GM06990 (cell line): ENCODE measurements around the gene SPRED3.

Experiments used
- DNase-seq: peaks from one replicate; pipeline ENCODE4 v3.0.0-alpha.2; 2011; ENCODE audit not compliant: insufficient read length; ENCODE audit errors: extremely low read depth
- H3K27me3 ChIP-seq: replicated peaks from 2 replicates; pipeline ENCODE4 v1.6.0; 2011; ENCODE audit warnings: low read length; ENCODE audit not compliant: control insufficient read depth, insufficient read depth
- H3K36me3 ChIP-seq: 2 replicates; pipeline ENCODE4 v1.5.1; 2011; ENCODE audit warnings: low read length; ENCODE audit not compliant: control insufficient read depth, insufficient read depth
- H3K4me3 ChIP-seq: replicated peaks from 2 replicates; pipeline ENCODE4 v1.5.1; 2011; ENCODE audit warnings: low read depth, mild to moderate bottlenecking, control low read depth, low read length
- CTCF ChIP-seq: IDR thresholded peaks from 2 replicates; pipeline ENCODE4 v1.5.1; 2011; ENCODE audit warnings: low read length, control low read depth, mild to moderate bottlenecking, inconsistent platforms; ENCODE audit not compliant: insufficient read depth, poor library complexity, severe bottlenecking

The SPRED3 gene

GRCh38 chr19:38352611-38353010, 35.9 kb upstream of the SPRED3 start:
- DNase-seq, result no peak
- no peaks in the 10 kb centered on the region for H3K36me3 ChIP-seq
- no peak for TF ChIP-seq CTCF

DNA sequence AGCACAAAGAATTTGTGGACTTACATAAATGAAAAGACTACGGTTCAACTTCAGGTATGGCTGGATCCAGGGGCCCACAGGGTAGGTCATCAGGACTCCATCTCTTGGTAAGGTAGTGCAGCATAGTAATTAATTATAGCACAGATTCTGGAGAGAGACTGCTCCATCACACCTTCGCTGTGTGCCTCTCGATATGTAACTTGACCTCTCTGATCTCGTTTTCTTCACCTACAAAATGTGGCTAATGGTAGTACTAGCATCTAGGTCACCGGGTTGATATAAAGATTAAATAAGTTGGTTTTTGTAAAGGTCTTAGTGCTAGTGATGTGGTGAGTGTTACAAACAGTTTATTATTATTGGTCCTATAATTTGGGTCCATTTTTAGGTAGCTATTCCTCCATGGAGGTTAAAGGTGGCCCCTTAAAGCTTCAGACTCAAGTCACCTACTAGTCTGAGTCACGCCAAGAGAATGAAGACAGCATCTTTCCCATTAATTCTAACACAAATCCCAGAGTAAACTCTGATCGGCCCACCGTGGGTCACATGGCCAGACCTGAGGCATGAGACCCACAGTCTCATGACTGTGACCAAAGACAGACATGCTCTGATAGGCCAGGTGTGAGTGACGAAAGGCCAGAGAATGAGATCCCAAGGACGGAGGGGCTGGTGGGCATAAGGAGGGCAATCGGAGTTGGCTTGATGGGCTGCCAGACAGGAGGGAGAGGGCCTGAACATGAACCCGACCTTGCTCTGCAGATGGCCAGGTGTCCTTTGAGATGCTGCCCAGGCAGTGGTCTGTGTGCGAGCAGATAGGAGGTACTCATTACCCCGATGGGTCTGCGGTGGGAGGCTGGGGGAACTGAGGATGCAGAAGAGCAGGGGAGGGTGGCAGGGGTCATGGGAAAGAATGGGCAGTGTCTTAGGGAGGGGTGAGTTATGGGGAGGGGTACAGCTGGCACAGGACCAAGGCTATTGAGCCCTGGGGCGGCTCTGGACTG, 32.5 kb upstream of the SPRED3 start:
- no peaks in the 10 kb centered on the region; the same call in 1 of the 2 replicates for H3K27me3 ChIP-seq
- no peak for TF ChIP-seq CTCF
- DNase-seq, result no peak
- H3K4me3 ChIP-seq, result no peak overlapping the region
- H3K36me3 ChIP-seq, result no peaks in the 10 kb centered on the region

More at GRCh38 chr19:38352611-38353010, 35.9 kb upstream of the SPRED3 start:
- Histone ChIP-seq H3K27me3 (no peaks in the 10 kb centered on the region; the same call in 1 of the 2 replicates), H3K4me3 (no peak overlapping the region)

GRCh38 chr19:38358071-38358470, 30.4 kb upstream of the SPRED3 start:
- Histone ChIP-seq H3K4me3 (no peak overlapping the region), H3K27me3 (no peaks in the 10 kb centered on the region; the same call in 1 of the 2 replicates), H3K36me3 (no peaks in the 10 kb centered on the region)
- no peak for DNase-seq
- TF ChIP-seq CTCF, result no peak

- DNase-seq, result no peak
- Histone ChIP-seq H3K4me3 (no peak overlapping the region), H3K27me3 (no peaks in the 10 kb centered on the region; the same call in 1 of the 2 replicates), H3K36me3 (no peaks in the 10 kb centered on the region)
- no peak for TF ChIP-seq CTCF
These were observed 29.1 kb upstream of the SPRED3 start for GRCh38 chr19:38359242-38360021.

DNA sequence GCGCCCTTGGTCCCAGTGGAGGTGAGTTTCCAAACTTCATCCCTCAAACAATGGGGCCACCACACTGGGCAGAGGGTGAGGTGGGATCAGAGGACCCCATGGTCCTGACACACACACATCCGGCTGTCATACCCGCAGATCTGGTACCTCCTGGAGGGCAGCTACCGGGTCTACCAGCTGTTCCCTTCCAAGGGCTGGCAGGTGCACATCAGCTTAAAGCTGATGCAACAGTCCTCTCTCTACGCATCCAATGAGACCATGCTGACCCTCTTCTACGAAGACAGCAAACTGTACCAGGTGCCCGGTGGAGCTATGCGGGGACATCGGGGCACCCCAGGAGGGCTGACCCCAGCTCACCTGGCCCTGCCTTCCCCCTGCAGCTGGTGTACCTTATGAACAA, 28.1 kb upstream of the SPRED3 start:
- H3K36me3 ChIP-seq, result no peaks in the 10 kb centered on the region
- TF ChIP-seq CTCF, result no peak
- H3K4me3 ChIP-seq, result no peak overlapping the region
- no peak for DNase-seq
- H3K27me3 ChIP-seq, result no peaks in the 10 kb centered on the region; the same call in 1 of the 2 replicates
